Activated CD8-positive, alpha-beta memory T cell treated with anti-CD3 and anti-CD28 coated beads, Interleukin-2, amount 50 U/mL, for 48 hours (primary cell): ENCODE data around the gene JAKMIP2.
"Not testable (repeated sequence)": the region's sequence is repeated elsewhere in the genome, so short reads cannot be mapped to it uniquely, and the experiment has no call there.

Experiments
- DNase-seq: peaks from one replicate; pipeline ENCODE4 v3.0.0-alpha.2; 2020

JAKMIP2 gene

GRCh38 chr5:147782110-147783028, at the start of gene JAKMIP2:
Gene JAKMIP2, minus strand, starts transcription at chr5:147782728. Its CDS starts 110,922 bp downstream, at chr5:147671806.
- DNase-seq, result peak; percentile 85

GRCh38 chr5:147831465-147831864, 48.9 kb upstream of the JAKMIP2 start, which contains the start of gene SPINK1:
Gene SPINK1, minus strand, starts transcription at chr5:147831671. Its CDS starts 94 bp downstream, at chr5:147831577.
- DNase-seq, result no peak

- no peak for DNase-seq
These were observed 47.5 kb upstream of the JAKMIP2 start for GRCh38 chr5:147830035-147830434.

GRCh38 chr5:147827017-147827416, 44.5 kb upstream of the JAKMIP2 start:
- not testable (repeated sequence) for DNase-seq

GRCh38 chr5:147826361-147826760, 43.8 kb upstream of the JAKMIP2 start:
- no peak for DNase-seq

- DNase-seq, result no peak
These were observed 40.4 kb upstream of the JAKMIP2 start for GRCh38 chr5:147822686-147823491.

- DNase-seq, result not testable (repeated sequence)
These were observed 39.7 kb upstream of the JAKMIP2 start for GRCh38 chr5:147822222-147822621.

DNA sequence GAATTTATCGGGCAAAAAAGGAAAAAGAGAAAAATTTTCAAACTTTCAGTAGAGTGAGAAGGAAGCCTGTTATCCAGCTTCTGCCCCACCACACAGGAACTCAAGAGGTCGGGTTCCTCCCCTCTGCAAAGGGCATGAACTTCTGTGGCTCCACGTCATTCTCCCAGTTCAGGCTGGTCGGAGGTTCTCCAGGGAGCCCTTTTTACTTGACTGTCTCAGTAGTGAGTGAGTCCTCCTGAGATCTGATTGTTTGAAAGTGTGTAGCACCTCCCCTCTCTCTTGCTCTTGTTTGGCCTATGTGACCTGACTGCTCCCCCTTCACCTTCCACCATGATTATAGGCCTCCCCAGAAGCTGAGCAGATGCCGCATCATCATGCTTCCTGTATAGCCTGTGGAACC, 39.2 kb upstream of the JAKMIP2 start:
- no peak for DNase-seq

- DNase-seq, result no peak
These were observed 36.8 kb upstream of the JAKMIP2 start for GRCh38 chr5:147819261-147819770.

GRCh38 chr5:147818290-147818689, 35.8 kb upstream of the JAKMIP2 start:
- no peak for DNase-seq

DNA sequence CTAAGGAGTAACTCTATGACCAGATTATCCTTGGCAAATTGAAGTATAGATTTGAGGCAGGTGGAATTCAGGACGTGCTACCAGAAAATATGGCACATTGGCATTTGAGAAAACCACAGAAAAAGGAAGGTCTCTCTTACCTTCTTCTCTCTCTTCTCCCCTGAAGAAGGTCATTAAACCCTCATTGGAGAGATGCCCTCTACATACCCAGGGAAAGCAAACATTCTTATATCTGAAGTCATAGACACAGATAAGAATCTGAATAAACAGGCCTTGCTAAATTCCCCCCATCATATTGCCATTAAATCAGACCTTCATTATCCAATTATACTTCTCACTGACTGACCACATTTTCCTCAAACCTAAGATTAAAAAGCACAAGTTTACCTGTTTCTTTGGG, 31.2 kb upstream of the JAKMIP2 start:
- no peak for DNase-seq

- DNase-seq, result no peak
These were observed 27.5 kb upstream of the JAKMIP2 start for GRCh38 chr5:147809830-147810666.

GRCh38 chr5:147805030-147805454, 22.5 kb upstream of the JAKMIP2 start:
- no peak for DNase-seq

DNA sequence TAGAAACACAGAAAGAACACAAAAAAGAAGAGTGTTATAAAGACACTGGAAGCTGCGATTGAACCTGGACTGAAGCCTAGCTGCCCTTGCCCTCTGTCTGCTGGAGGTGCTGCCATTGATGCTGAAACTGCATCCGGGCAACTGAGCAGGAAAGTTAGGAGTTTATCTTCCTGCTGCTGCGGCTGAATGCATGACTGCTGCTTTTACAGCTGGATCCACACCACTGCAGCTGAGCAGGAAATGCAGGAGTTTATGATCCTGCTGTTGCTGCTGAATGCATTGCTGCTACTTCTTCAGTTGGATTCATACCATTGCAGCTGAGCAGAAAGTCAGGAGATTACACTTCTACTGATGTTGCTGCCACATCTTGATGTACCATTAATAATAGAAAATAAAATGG, 21.8 kb upstream of the JAKMIP2 start:
- no peak for DNase-seq

DNA sequence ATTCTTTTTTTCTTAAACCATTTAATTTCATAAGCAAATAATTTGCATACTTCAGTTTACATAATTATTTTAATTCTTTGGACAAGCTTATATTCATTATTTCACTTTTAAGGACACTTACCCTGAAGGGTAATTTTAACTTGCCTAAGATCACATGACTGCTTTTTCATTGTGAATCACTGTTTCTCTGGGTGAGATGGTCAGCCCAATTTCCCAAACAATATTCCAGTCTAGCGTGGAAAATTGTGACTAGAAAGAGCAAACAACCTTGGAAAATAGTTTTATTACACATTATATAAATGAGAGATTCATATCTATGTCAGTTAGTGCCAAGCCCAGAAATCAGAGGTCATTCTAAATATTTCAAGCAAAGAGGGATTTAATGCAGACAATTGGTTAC, 21.4 kb upstream of the JAKMIP2 start:
- no peak for DNase-seq

DNA sequence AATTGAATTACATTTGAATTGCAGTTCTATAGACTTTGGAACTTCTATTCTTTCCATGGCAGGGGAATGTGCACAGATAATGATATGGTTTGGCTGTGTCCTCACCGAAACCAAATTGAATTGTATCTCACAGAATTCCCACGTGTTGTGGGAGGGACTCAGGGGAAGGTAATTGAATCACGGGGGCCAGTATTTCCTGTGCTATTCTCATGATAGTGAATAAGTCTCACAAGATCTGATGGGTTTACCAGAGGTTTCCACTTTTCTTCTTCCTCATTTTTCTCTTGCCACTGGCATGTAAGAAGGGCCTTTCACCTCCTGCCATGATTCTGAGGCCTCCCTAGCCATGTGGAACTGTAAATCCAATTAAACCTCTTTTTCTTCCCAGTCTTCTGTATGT, 20.6 kb upstream of the JAKMIP2 start:
- DNase-seq, result not testable (repeated sequence)

DNA sequence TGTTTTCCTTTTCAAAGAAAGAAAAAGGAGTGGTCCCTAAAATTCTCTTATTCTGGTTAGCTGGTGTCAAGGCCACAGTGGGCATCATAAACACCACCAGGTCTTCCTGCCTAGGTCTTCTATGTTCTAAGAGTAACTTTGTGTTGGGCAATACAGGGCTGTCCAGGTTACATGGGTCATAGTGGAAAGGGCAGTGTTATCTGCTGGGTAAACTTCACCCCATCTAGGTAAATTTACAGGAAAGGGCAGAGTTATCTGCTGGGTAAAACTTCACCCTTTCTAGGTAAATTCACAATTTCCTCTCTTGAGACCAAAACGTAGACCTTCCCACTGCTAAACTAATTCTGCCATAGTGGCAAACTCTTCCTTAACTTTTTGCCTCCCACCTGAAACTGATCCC, 18.9 kb upstream of the JAKMIP2 start:
- DNase-seq, result no peak

- DNase-seq, result no peak
These were observed 18.0 kb upstream of the JAKMIP2 start for GRCh38 chr5:147800491-147800890.

GRCh38 chr5:147796556-147797308, 14.2 kb upstream of the JAKMIP2 start:
- DNase-seq, result no peak

DNA sequence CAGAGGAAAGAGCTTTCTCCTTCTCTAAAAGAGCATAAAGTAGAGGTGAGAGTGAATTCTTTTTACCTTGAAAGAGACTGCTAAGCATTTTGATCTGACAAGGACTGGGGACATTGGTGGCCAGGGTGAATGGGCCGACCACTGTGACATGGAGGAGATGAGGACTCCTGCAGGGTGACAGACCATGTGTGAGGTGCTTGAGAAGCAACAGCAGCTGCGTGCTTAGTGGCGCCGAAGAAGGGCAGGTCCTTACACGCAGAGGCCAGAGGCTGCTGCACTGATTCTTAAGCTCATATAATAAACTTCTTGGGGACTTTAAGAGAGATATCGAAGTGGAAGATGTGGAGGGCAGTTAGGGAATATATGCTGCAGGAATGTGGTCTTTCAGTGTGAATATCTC, 8.7 kb upstream of the JAKMIP2 start:
- DNase-seq, result no peak

- no peak for DNase-seq
These were observed 7.3 kb upstream of the JAKMIP2 start for GRCh38 chr5:147789820-147790219.

- DNase-seq, result no peak
These were observed 5.5 kb upstream of the JAKMIP2 start for GRCh38 chr5:147788023-147788422.
